Erythroblast (primary cell): Measurements from ENCODE around the gene VEPH1.

ENCODE experiments used
- GATA1 ChIP-seq: IDR thresholded peaks from 2 replicates; pipeline ENCODE4 v1.6.1; 2011; ENCODE audit warnings: low read depth, mild to moderate bottlenecking, control low read depth, low read length, moderate library complexity
- POLR2A ChIP-seq: IDR thresholded peaks from 2 replicates; pipeline ENCODE4 v1.6.1; 2011; ENCODE audit warnings: mild to moderate bottlenecking, low read length

- TF ChIP-seq POLR2A (no peak), GATA1 (no peak)
Observed at GRCh38 chr3:157301755-157302154, 201.5 kb downstream of the VEPH1 start.
